NOMO-1 (cell line): Measurements from ENCODE around the gene UBL4B.

ENCODE experiments used
- DNase-seq, 2 experiments: peaks; one replicate each; lab custom pipeline; 2025; ENCODE audit not compliant: unreplicated experiment in 2 of 2; lab: John Stamatoyannopoulos, UW

UBL4B gene

DNA sequence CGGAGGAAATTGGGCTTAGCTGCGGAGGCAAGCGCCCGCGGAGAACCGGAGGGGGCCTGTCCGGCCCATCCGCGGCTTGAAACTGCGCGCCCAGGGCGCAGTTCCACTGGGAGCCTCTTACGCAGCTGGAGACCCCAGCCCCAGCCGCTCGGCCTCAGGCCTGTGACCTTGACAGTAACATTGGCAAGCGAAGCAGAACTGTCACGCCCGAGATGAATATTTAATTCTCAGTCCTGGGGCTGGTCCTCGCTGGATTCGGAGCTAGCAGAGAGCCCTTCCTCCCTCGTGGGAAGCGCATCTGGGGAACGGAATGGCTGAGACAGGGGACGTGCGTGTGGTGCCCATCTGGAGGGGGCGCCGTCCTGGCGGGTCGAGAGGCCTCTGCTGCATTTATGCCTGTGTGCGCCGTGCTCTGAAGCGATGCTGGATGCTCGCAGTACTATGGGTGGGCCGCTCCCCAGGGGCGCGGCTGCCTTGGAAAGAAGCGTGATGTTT, 39.0 kb downstream of the UBL4B start:
- DNase-seq, result no peak

DNA sequence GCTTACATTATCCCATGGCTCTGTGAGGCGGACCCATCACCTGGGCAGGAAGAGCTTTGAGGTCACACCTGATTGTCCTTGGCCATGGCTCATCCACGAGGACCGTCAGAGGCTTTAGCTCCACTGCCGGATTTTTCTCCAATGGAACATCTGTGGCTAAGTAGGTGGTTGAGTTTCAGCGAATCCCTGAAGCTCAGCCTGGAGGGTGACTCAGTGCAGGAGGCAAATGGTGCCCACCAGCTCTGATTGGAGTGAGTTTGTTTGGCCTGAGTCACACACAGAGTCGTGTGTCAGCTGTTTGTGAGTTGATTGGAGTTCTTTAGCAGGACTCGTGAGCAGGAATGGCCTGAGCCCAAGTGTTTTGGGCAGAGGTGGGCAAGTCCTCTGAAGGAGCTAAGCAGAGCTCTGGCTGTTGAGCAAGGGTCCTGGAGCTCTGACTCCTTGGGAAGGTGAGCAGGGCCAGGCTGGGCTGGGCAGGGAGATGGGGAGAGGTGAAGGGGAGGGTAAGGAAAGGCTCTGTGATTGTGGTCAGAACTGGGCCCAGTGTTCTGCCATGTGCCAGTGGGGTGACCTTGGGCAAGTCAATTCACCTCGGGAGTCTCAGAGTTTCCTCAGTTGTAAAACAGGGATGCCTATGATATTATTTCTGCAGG, 40.0 kb downstream of the UBL4B start:
- no peak for DNase-seq

DNA sequence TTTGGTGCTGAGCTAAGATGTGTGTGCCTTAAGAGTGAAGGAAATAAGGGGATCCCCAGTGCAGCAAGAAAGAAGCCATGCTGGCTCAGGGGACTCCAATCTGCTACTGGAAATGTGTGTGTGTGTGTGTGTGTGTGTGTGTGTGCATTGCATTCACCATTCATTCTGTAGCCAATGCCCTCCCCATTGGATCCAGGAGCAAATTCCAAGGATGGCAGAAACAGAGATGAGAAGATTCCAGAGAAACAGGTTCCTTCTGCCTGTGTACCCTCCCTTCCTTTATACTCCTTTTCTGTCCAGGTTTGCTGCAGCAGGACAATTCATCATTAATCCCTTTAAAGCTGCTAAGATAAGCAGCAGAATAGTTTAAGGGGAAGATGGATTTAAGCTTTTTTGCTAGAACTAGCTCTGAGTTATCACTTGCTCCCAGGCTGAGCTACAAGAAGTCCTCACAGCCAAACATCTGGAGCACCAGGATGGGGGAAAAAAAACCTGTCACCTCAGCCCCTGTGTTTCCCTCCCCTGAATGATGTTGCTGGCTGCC, 41.2 kb downstream of the UBL4B start:
- no peak for DNase-seq

DNA sequence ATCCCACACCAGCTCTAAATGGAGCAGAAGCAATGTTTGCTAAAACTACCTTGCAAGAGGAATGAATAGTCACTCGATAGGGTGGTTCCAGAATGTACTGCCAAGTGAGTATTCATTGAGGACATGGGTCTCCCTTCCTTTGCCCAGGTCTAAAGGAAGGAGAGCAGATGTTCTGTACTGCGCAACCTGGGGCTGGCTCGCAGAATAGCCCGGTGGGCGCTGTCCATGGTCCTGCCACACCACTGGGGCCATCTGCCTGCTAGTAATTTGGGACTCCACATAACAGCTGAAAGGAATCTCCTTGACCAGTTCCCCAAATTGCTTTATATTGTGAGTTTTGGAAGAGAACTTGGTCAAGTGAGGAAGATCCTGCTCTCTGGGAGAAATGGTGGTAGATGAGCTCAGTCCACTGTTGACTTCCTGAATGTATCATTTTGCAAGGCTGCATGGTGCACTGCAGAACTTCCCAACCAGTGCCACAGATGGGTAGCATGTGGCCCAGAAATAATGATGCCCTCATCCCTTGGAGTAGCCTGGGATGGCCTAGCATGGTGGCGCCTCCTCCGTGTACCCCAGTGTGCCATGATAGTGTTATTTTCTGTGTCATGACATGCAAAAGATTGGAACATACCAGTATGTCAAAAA, 43.8 kb downstream of the UBL4B start:
- peak; percentile 13 to 39 for DNase-seq

DNA sequence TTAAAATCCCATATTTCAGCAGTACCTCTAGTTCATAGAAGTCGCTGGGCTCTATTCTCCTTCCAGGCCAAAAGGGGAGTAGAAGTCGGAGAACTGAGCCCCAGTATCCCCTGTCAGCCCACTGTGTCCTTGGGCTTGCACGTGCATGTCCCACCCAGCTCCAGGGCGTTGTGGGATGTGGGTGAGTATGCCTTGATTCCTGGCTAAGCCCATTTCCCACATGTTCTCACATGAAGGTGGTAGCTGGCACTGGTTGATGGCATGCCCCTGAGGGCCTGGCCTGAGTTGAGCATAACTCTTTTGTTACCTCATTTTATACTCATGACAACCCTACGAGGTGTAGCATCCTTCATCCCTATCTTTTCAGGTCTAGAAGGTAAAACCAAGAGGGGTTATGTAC, 46.0 kb downstream of the UBL4B start:
- no peak for DNase-seq

DNA sequence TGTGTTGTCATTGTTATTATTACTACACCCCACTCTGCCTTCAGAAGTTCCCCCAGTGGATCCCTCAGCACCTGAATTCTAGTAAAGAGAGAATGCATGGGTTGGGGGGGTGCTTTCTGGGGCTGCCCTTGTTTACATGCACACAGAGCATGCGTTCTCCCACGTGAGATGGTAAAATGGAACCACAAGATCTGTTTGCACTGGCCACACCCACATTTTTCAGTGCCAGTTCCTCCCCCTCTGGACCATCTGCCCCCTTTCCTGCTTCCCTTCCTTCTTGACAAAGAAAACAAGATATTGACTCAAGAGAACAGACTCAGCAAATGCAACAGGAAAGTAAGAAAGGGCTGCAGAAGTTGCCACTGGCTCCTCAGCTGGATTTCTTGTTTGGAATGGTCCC, 46.9 kb downstream of the UBL4B start:
- no peak for DNase-seq

DNA sequence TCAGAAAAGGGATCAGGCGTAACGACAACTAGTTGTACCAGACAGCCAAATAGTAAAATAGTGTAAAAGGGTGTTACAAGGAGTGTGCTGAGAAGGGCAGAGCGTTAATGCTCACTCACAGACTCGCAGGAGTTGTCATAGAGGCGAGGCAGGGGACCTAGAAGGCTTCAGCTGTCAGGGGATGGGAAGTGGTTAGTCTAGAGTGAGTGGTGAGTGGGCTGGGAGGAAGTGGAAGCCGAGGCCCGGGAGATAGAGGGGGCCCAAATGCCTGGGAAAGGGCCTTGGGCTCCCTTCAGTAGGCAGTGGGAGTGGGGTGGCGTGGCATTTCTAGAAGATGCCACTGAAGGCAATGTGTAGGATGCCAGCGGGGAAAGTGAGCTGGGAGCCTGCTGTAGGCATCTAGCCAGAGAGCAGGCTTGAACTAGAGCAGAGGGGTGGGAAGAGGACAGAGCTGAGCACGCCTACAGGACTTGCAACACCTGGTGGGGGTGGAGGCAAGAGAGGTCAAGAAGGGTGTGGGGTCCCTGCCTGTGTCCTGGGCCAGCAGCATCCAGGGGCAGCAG, 48.4 kb downstream of the UBL4B start:
- no peak for DNase-seq

DNA sequence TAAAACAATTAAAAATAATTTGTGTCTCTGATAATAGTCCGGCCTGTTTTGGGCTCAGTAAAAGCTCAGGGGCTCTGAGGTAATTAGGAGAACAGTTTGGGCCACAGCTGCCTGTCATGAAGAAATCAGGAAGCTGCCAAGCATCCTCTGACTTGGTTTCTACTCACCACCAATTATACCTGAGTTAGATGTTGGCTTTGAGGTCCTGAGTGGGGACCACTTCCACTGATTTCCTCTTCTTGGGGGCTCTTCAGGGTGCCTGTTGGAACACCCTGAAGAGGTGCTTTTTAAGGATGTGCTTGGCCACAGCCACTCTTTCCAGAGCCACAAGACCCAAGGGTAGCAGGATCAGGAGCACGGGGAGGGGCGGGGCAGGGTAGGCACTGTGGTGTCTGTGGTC, 48.9 kb downstream of the UBL4B start:
- no peak for DNase-seq

DNA sequence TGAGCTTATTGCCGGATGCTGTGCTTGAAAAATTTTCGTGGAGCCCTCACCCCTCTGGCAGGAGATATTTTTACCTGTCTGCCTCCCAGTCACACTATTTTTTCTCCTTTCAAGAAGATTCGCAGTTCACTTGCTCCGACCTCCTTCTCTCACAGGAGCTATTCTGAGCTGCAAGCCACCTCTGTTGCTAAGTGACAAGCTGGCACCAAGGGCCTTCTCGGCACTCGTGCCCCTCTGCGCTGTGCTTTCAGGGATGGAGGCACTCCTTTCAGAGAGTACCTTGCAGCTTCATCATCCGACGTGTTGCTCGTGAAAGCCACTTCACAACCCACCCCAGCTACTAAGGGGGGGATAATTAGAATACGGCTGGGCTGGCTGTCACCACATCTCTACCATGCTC, 49.6 kb downstream of the UBL4B start:
- DNase-seq, result no peak
